NCI-H2196 (cell line): ENCODE data around the gene OR4S2.

Experiments used
- DNase-seq: peaks from one replicate; lab custom pipeline; 2025; ENCODE audit not compliant: unreplicated experiment; lab: John Stamatoyannopoulos, UW

The OR4S2 gene, protein sequence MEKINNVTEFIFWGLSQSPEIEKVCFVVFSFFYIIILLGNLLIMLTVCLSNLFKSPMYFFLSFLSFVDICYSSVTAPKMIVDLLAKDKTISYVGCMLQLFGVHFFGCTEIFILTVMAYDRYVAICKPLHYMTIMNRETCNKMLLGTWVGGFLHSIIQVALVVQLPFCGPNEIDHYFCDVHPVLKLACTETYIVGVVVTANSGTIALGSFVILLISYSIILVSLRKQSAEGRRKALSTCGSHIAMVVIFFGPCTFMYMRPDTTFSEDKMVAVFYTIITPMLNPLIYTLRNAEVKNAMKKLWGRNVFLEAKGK

DNA sequence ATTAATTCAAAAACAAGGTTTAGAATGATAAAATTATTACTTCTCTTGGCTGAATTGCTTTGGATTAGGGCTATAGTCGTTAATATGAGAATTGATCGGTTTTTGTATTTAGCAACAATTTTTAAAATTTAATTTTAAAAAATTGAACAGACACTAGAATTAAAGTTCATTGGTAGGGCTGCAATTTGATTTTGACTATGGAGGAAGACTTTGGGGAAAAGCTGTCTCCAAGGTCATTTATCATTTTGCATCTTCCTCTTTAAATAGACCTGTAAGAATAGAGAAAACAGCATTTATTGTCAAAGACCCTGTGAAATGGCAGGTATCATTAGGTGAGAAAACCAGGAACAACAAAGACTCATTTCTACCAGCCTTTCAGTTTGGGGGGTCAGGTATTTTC is at the start of gene OR4S2:
TSS of gene OR4S2 (plus strand) at position 301 of the 400 bp plus-strand sequence. CDS start 2,577 bp downstream, outside the sequence.
- no peak for DNase-seq

DNA sequence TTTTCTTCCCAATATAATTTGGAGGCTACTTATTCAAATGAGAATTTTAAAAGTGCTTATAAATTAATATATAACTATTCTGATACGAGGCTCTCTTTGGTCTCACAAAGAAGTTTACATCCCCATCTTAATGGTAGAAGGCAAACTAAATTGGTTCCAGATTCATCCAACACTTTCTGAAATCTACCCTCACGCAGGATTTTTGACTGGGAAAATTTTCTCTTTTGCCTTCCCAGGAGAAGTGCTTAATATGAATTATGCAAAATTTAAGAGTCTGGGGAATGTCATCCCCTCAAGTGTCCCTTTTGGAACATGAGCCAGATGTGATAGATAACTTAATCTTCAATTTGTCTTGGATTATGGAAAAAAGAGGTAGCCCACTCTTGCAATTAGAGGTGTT is 40.6 kb upstream of the OR4S2 start, which contains the start of gene OR4C11:
TSS of gene OR4C11 (minus strand) at position 101 of the 400 bp plus-strand sequence. CDS start 3,272 bp downstream, outside the sequence.
- no peak for DNase-seq

DNA sequence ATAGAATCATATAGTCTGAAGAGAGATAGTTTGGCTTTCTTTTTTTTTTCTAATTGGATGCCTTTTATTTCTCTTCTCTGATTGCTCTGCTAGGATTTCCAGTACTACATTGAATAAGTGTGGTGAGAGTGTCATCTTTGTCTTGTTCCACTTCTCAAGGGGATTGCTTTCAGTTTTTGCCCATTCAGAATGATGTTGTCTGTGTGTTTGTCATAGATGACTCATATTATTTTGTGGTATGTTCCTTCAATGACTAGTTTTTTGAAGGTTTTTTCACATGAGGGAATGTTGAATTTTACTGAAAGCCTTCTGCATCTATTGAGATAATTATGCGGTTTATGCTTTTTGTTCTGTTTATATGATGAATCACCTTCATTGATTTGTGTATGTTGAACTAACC is 23.6 kb upstream of the OR4S2 start:
- DNase-seq: no peak

DNA sequence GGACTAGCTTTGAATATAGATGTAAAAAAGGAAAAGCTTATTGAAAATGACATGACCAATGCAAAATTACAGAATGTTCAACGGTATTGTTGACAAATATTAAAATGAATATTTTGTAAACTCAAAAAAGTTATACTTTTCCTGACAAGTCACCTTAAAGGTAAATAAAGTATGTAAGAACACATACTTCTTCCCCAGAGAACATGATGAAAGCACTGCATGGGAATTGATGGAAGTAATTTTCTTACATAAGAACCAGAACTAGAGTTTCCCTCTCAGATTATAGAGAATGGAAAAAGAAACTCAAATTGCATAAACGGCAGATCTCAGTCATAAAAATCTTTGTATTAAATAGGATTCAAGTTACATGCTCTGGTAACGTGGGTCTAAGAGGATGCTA is 13.3 kb upstream of the OR4S2 start, which contains the start of gene OR4P4:
TSS of gene OR4P4 (plus strand) at position 301 of the 400 bp plus-strand sequence.
- no peak for DNase-seq

DNA sequence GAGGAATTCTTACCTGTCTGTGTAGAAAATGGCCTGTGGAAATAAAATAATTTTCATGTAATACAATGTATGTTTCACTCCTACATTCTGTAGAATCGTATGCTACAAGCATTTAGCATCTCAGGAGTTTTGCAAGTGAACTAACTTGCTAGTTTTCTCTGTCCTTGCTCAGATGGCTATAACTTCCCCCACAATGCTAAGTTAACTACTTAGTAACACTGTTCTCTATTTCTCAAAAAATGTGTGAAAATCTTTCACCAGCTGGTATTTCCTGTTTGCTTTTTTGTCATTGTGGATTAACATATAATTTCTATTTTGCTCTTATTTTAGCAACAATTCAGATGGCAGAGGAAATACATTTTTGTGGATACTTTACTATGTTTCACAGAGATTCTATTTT is 4.4 kb downstream of the OR4S2 start:
- no peak for DNase-seq

DNA sequence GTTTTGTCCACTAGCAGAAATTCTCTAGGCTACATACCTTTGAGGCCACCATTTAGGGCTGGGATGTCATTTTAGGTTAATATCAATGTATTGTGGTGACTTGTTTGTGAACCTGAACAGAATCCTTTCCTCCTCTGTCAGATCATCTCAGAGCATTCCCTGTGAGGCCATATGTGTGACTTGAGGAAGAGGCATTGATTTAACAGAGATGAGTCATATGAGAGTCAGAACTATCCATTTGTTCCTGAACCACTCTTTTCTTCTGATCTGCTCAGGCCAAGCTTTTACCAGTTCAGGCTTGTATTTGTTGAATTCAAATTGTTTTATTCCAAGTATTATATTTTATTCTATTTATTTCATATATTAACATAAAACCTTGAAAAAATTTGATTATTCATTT is 7.0 kb downstream of the OR4S2 start:
- DNase-seq: no peak

DNA sequence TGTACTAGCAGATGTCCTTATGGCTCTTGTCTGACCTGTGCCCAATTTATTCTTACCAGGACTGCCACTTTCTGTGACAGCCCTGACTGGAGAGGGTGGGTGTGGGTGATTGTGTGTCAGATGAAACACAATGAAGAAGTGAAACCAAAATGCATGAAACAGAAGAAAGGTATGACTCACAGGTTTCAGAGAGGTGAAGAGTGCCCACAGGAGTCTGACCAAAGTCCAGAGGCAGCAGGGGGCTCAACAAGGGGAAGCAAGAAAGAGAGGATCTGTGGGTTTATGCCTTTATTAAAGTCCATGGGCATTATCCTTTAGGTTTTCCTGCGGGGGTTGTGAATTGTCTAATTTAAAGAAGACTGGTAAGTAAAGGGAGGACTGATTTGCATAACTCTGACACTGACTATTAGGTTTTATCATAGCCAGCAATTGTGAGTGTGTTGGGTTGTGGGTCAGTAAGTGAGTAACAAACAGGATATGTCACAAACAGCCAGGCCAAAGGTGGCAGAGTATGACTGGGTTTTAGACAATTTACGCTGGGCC is 10.0 kb downstream of the OR4S2 start:
- no peak for DNase-seq

DNA sequence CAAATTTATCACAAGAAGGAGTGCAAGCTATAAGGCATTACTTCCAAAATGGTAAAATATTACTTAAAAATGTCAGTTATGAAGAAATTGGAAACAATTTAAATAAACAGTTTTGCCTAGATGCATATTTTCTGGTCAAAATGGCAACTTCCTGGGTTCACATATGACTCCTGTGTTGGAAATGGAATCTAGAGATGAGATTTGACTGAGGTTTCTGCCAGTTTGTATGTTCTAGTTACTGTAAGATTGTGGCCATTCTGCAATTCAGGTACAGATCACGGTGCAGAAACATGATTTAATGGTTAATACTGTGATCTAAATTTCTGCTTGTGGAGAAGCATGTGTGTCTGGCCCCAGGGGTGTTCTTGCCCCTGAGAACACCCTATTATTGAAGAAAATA is 10.5 kb downstream of the OR4S2 start:
- DNase-seq: no peak

DNA sequence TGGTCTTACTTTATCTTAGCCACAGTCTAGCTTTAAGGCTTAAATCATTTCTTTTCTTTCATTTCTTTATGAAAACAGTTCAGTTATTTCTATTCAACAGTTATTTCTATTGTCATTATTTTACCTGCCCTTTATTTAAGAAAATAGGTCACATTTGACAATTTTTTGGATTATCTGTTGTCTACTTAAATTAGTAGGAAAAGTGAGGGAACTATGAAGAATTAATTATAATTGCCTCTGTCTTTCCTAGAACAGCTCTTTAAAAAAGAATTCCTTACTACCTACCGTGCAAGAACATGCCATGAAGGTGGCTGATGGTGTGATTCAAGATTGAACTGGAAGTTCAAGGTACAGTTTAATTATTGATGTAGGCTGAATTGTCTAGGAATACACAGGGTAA is 13.8 kb downstream of the OR4S2 start, which contains the start of gene OR4C6:
TSS of gene OR4C6 (plus strand) at position 301 of the 400 bp plus-strand sequence. CDS start 2,966 bp downstream, outside the sequence.
- no peak for DNase-seq

DNA sequence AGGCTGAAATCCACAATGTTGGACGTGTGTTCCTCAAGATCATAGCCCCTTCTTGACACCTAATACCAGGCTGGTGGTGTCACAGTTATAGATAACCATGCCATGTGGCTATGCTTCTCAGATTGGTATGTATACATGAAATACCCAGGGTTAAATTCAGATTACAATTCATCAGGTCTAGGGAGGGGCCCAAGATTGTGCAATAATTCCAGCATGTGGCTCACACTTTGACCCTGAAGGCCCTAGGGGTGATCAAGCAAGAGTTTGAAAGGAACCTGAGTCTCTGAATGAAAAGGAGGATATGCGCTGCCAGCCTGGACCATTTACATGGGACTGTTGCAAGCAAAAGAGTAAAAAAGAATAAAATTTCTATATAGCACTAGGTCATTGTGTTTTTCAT is 21.2 kb downstream of the OR4S2 start:
- DNase-seq: no peak

DNA sequence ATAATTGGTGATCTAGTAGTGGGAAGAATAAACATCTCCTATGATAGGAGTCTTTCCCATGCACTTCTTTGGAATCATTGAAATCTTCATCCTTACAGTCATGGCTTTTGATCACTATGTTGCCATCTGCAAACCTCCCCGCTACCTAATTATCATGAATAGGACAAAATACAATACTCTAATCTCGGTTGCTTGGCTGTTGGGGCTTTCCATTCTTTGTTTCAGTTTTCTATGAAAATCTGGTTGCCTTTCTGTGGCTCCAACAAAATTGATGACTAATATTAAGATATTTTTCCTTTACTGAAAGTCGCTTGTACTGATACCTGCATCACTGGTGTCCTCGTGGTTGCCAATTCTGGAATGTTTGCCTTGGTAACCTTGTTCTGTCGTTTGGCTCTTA is 25.7 kb downstream of the OR4S2 start:
- DNase-seq: no peak

DNA sequence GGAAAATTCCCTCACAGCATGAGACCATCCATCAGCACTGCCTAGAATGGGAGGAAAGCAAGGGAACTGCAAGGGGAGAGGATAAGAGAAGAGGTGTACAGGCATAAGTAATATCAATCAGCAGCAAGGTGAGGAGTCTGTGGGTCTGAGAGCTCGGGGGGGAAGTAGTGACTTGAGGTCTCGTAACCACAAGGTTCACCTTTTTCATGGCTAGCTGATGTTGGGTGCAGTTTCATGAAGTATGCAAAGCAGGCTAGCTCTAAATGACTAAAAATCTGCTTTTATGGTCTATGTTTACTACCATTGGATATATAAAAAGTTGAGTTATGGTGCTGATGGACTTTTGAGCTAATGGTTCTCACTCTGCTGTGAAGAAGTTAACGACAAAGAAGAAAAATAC is 49.7 kb downstream of the OR4S2 start:
- no peak for DNase-seq

DNA sequence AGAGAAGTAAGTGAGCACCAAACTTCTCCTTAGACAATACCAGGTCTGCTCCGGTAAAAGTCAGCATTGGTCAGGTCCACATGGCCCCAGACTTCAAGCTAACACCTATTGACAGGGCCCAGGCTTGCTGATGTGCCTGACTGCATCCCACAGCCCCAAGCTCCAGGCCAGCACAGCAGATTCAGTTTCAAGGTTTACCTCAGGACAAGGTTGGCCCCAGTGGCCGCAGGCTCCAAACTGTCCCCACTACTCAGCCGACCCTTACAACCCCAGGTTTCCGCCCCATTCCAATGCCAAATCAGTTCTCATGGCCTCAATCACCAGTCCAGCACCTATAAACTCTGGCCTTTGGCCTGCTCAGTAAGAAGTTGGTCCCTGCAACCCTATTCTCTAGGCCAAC is 53.3 kb downstream of the OR4S2 start:
- no peak for DNase-seq
